GM10248 (cell line): ENCODE results near the gene SMARCB1.

Experiments
- CTCF ChIA-PET: fragments of 300-600 bp; sonication (Branson Sonifier 250); formaldehyde crosslinking; extraction: SDS; loops from one replicate; lab custom pipeline; 2021; ENCODE audit warnings: antibody characterized with exemption; lab: Yijun Ruan, JAX
- POLR2A ChIA-PET: fragments of 350-650 bp; sonication (Branson Sonifier 250); formaldehyde crosslinking; extraction: SDS; loops from one replicate; lab custom pipeline; 2020; ENCODE audit warnings: antibody characterized with exemption; lab: Yijun Ruan, JAX
- DNase-seq: peaks from one replicate; pipeline ENCODE4 v3.0.0; 2012; ENCODE audit errors: extremely low spot score
- TF ChIP-seq, protein P1 (sequence below): IDR thresholded peaks from 2 replicates; pipeline ENCODE4 v1.5.1; 2012; ENCODE audit warnings: mild to moderate bottlenecking, low read depth; ENCODE audit errors: extremely low read depth, missing control alignments, control extremely low read depth

The SMARCB1 gene

GRCh38 chr22:23877566-23877965 is 90.8 kb downstream of the SMARCB1 start:
- DNase-seq, result no peak
- ChIA-PET POLR2A (interaction anchor here (1.0 kb wide), 1 partner anchor 20 kb away, joined by 3 read pairs; the partner anchor contains the start of gene SLC2A11), CTCF (interaction anchor here (1.2 to 1.7 kb wide), 3 partner anchors 16 to 17 kb away, joined by 3 to 8 read pairs (median 3); partner anchors contain the start of gene MIF)
- TF ChIP-seq, protein P1, sequence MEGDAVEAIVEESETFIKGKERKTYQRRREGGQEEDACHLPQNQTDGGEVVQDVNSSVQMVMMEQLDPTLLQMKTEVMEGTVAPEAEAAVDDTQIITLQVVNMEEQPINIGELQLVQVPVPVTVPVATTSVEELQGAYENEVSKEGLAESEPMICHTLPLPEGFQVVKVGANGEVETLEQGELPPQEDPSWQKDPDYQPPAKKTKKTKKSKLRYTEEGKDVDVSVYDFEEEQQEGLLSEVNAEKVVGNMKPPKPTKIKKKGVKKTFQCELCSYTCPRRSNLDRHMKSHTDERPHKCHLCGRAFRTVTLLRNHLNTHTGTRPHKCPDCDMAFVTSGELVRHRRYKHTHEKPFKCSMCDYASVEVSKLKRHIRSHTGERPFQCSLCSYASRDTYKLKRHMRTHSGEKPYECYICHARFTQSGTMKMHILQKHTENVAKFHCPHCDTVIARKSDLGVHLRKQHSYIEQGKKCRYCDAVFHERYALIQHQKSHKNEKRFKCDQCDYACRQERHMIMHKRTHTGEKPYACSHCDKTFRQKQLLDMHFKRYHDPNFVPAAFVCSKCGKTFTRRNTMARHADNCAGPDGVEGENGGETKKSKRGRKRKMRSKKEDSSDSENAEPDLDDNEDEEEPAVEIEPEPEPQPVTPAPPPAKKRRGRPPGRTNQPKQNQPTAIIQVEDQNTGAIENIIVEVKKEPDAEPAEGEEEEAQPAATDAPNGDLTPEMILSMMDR, result no peak

GRCh38 chr22:23878219-23878618 is 91.5 kb downstream of the SMARCB1 start:
- no peak for DNase-seq
- ChIA-PET POLR2A (interaction anchor here (1.0 kb wide), 1 partner anchor 21 kb away, joined by 3 read pairs; the partner anchor contains the start of gene SLC2A11), CTCF (interaction anchor here (1.1 to 1.2 kb wide), 3 partner anchors 12 to 16 kb away, joined by 3 read pairs; partner anchors contain the start of gene MIF)
- TF ChIP-seq, protein P1, result no peak

GRCh38 chr22:23882370-23882769 is 95.6 kb downstream of the SMARCB1 start:
- POLR2A ChIA-PET, result no interaction called here
- CTCF ChIA-PET, result interaction anchor here (3.7 kb wide), 1 partner anchor 11 kb away, joined by 31 read pairs; the partner anchor contains the start of gene MIF

DNA sequence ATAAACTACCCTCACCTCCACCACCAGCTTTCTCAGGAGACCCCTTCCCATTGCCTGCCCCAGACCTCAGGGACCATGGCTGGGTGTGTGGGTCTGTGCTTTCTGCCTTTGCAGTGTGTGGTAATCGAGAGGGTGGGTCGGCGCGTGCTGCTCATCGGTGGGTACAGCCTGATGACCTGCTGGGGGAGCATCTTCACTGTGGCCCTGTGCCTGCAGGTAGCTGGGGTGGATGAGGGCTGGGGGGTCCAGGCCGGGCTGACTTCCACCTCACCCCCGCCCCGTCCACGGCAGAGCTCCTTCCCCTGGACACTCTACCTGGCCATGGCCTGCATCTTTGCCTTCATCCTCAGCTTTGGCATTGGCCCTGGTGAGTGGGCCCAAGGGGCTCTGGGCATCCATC is 96.9 kb downstream of the SMARCB1 start:
- TF ChIP-seq, protein P1, result no peak
- ChIA-PET POLR2A (no interaction called here), CTCF (interaction anchor here (3.7 kb wide), 1 partner anchor 10 kb away, joined by 31 read pairs; the partner anchor contains the start of gene MIF)
- DNase-seq, result no peak

More at GRCh38 chr22:23882370-23882769, 95.6 kb downstream of the SMARCB1 start:
- TF ChIP-seq, protein P1, result no peak
- DNase-seq, result no peak

- CTCF ChIA-PET, result interaction anchor here (3.7 kb wide), 1 partner anchor 9 kb away, joined by 31 read pairs; the partner anchor contains the start of gene MIF
- POLR2A ChIA-PET, result no interaction called here
- no peak for DNase-seq
- TF ChIP-seq, protein P1, result no peak
Measured at GRCh38 chr22:23884140-23884539, 97.4 kb downstream of the SMARCB1 start.
